ENCODE results near the gene CYP2S1.
A peak's percentile ranks its signal among the peaks of the same experiment; 100 is the strongest.

Gene CYP2S1

GRCh38 chr19:41206456-41206855 lies 13.4 kb downstream of the CYP2S1 start:
- H2BK5ac ChIP-seq (ENCODE audit: low read depth, low read length, poor library complexity): no peak overlapping the region
- H4K12ac ChIP-seq (ENCODE audit: low read depth, low read length): no peak overlapping the region
- WGBS (ENCODE audit: extremely low coverage, insufficient coverage, insufficient read length): no CpG with 5 or more reads among the region's 9 CpGs
- no peak for DNase-seq
- no peaks in the 10 kb centered on the region for H3K79me2 ChIP-seq (ENCODE audit: control insufficient read depth, insufficient read depth, low read length, poor library complexity)
- no peak overlapping the region for H3K18ac ChIP-seq (ENCODE audit: low read length)
- no peaks in the 10 kb centered on the region for H3K4me1 ChIP-seq (ENCODE audit: control insufficient read depth in 1 of 2, insufficient read depth in 2 of 2, low read length in 2 of 2)
- H3K36me3 ChIP-seq (ENCODE audit: control insufficient read depth in 1 of 2, insufficient read depth in 2 of 2, low read length in 2 of 2): peaks cover 9 to 12% of the 10 kb centered on the region in 2 experiments
- no peak overlapping the region for H4K8ac ChIP-seq (ENCODE audit: low read depth, low read length)
- no peak overlapping the region for H3K4me2 ChIP-seq (ENCODE audit: low read length)
- no peak overlapping the region for H3K14ac ChIP-seq (ENCODE audit: low read length)
- no peak overlapping the region for H3K9ac ChIP-seq (ENCODE audit: low read length)
- H3K27ac ChIP-seq (ENCODE audit: low read depth, low read length): no peak overlapping the region
- no peak overlapping the region for H3K23ac ChIP-seq (ENCODE audit: low read length)
- no peak overlapping the region for H2BK120ac ChIP-seq (ENCODE audit: insufficient read depth, low read length, poor library complexity)
- H3K4me3 ChIP-seq (ENCODE audit: low read depth, low read length): no peak overlapping the region
- no peaks in the 10 kb centered on the region for H3K9me3 ChIP-seq (ENCODE audit: insufficient read depth, low read depth, low read length)
- H3K27me3 ChIP-seq (ENCODE audit: insufficient read depth, low read length): no peaks in the 10 kb centered on the region
- no peak overlapping the region for H4K91ac ChIP-seq (ENCODE audit: low read depth, low read length)
- H3K4ac ChIP-seq (ENCODE audit: low read depth, low read length): no peak overlapping the region
- no peak overlapping the region for H2AFZ ChIP-seq (ENCODE audit: insufficient read depth, low read length, poor library complexity)
- H2BK12ac ChIP-seq (ENCODE audit: low read length): no peak overlapping the region
- H2AK5ac ChIP-seq (ENCODE audit: low read length): no peak overlapping the region
- H3K79me1 ChIP-seq (ENCODE audit: low read length): no peaks in the 10 kb centered on the region

- Histone ChIP-seq H4K12ac (ENCODE audit: low read depth, low read length) (no peak overlapping the region), H3K18ac (ENCODE audit: low read length) (no peak overlapping the region), H3K4me3 (ENCODE audit: low read depth, low read length) (no peak overlapping the region), H2AFZ (ENCODE audit: insufficient read depth, low read length, poor library complexity) (no peak overlapping the region), H3K23ac (ENCODE audit: low read length) (no peak overlapping the region), H3K9me3 (ENCODE audit: insufficient read depth, low read depth, low read length) (no peaks in the 10 kb centered on the region), H4K91ac (ENCODE audit: low read depth, low read length) (no peak overlapping the region), H3K4ac (ENCODE audit: low read depth, low read length) (no peak overlapping the region), H2BK120ac (ENCODE audit: insufficient read depth, low read length, poor library complexity) (no peak overlapping the region), H3K79me1 (ENCODE audit: low read length) (no peaks in the 10 kb centered on the region), H4K8ac (ENCODE audit: low read depth, low read length) (no peak overlapping the region), H3K36me3 (ENCODE audit: control insufficient read depth in 1 of 2, insufficient read depth in 2 of 2, low read length in 2 of 2) (peaks cover 7 to 11% of the 10 kb centered on the region in 2 experiments), H3K79me2 (ENCODE audit: control insufficient read depth, insufficient read depth, low read length, poor library complexity) (no peaks in the 10 kb centered on the region), H3K4me1 (ENCODE audit: control insufficient read depth in 1 of 2, insufficient read depth in 2 of 2, low read length in 2 of 2) (no peaks in the 10 kb centered on the region), H2BK5ac (ENCODE audit: low read depth, low read length, poor library complexity) (no peak overlapping the region), H3K27ac (ENCODE audit: low read depth, low read length) (no peak overlapping the region), H3K9ac (ENCODE audit: low read length) (no peak overlapping the region), H2AK5ac (ENCODE audit: low read length) (peak overlapping the region; percentile 40), H3K4me2 (ENCODE audit: low read length) (no peak overlapping the region), H2BK12ac (ENCODE audit: low read length) (peak overlapping the region; percentile 52), H3K14ac (ENCODE audit: low read length) (no peak overlapping the region), H3K27me3 (ENCODE audit: insufficient read depth, low read length) (no peaks in the 10 kb centered on the region)
- no CpG with 5 or more reads among the region's 26 CpGs for WGBS (ENCODE audit: extremely low coverage, insufficient coverage, insufficient read length)
- no peak for DNase-seq
Measured at GRCh38 chr19:41206926-41207750, 14.1 kb downstream of the CYP2S1 start.

GRCh38 chr19:41214161-41214560 lies 21.1 kb downstream of the CYP2S1 start:
- Histone ChIP-seq H3K18ac (ENCODE audit: low read length) (no peak overlapping the region), H3K27me3 (ENCODE audit: insufficient read depth, low read length) (no peaks in the 10 kb centered on the region)
- WGBS (ENCODE audit: extremely low coverage, insufficient coverage, insufficient read length): no CpG with 5 or more reads among the region's 1 CpG

GRCh38 chr19:41217741-41218140 lies 24.7 kb downstream of the CYP2S1 start:
- Histone ChIP-seq H3K4me2 (ENCODE audit: low read length) (no peak overlapping the region), H3K9ac (ENCODE audit: low read length) (peak overlapping the region; percentile 45), H3K4me3 (ENCODE audit: low read depth, low read length) (no peak overlapping the region), H3K14ac (ENCODE audit: low read length) (no peak overlapping the region), H2BK120ac (ENCODE audit: insufficient read depth, low read length, poor library complexity) (no peak overlapping the region), H2AK5ac (ENCODE audit: low read length) (no peak overlapping the region), H3K18ac (ENCODE audit: low read length) (peak overlapping the region; percentile 1), H4K8ac (ENCODE audit: low read depth, low read length) (no peak overlapping the region), H2AFZ (ENCODE audit: insufficient read depth, low read length, poor library complexity) (no peak overlapping the region), H3K79me1 (ENCODE audit: low read length) (peaks cover 30% of the 10 kb centered on the region), H3K4ac (ENCODE audit: low read depth, low read length) (no peak overlapping the region), H3K27me3 (ENCODE audit: insufficient read depth, low read length) (no peaks in the 10 kb centered on the region), H3K36me3 (ENCODE audit: control insufficient read depth in 1 of 2, insufficient read depth in 2 of 2, low read length in 2 of 2) (peaks cover 18% of the 10 kb centered on the region in 2 experiments), H4K12ac (ENCODE audit: low read depth, low read length) (no peak overlapping the region), H3K9me3 (ENCODE audit: insufficient read depth, low read depth, low read length) (no peaks in the 10 kb centered on the region), H2BK12ac (ENCODE audit: low read length) (peak overlapping the region; percentile 41), H3K79me2 (ENCODE audit: control insufficient read depth, insufficient read depth, low read length, poor library complexity) (peaks cover 9% of the 10 kb centered on the region), H4K91ac (ENCODE audit: low read depth, low read length) (peak overlapping the region; percentile 74), H3K23ac (ENCODE audit: low read length) (no peak overlapping the region), H2BK5ac (ENCODE audit: low read depth, low read length, poor library complexity) (no peak overlapping the region), H3K4me1 (ENCODE audit: control insufficient read depth in 1 of 2, insufficient read depth in 2 of 2, low read length in 2 of 2) (peaks cover 18 to 33% of the 10 kb centered on the region in 2 experiments), H3K27ac (ENCODE audit: low read depth, low read length) (no peak overlapping the region)
- no CpG with 5 or more reads among the region's 7 CpGs for WGBS (ENCODE audit: extremely low coverage, insufficient coverage, insufficient read length)
- DNase-seq: no peak

More at GRCh38 chr19:41214161-41214560, 21.1 kb downstream of the CYP2S1 start:
- no peak overlapping the region for H2AK5ac ChIP-seq (ENCODE audit: low read length)
- no peak overlapping the region for H3K4me2 ChIP-seq (ENCODE audit: low read length)
- no peak overlapping the region for H4K12ac ChIP-seq (ENCODE audit: low read depth, low read length)
- no peak overlapping the region for H2BK5ac ChIP-seq (ENCODE audit: low read depth, low read length, poor library complexity)
- no peak overlapping the region for H3K4ac ChIP-seq (ENCODE audit: low read depth, low read length)
- no peak for DNase-seq
- no peak overlapping the region for H3K27ac ChIP-seq (ENCODE audit: low read depth, low read length)
- H2BK120ac ChIP-seq (ENCODE audit: insufficient read depth, low read length, poor library complexity): no peak overlapping the region
- no peak overlapping the region for H3K4me3 ChIP-seq (ENCODE audit: low read depth, low read length)
- peaks cover 2% of the 10 kb centered on the region for H3K79me2 ChIP-seq (ENCODE audit: control insufficient read depth, insufficient read depth, low read length, poor library complexity)
- no peak overlapping the region for H2BK12ac ChIP-seq (ENCODE audit: low read length)
- H3K36me3 ChIP-seq (ENCODE audit: control insufficient read depth in 1 of 2, insufficient read depth in 2 of 2, low read length in 2 of 2): peaks cover 0 to 2% of the 10 kb centered on the region in 2 experiments
- H4K91ac ChIP-seq (ENCODE audit: low read depth, low read length): no peak overlapping the region
- H3K9ac ChIP-seq (ENCODE audit: low read length): no peak overlapping the region
- no peak overlapping the region for H3K23ac ChIP-seq (ENCODE audit: low read length)
- H3K79me1 ChIP-seq (ENCODE audit: low read length): peaks cover 10% of the 10 kb centered on the region
- H3K14ac ChIP-seq (ENCODE audit: low read length): no peak overlapping the region
- peaks cover 0 to 13% of the 10 kb centered on the region in 2 experiments for H3K4me1 ChIP-seq (ENCODE audit: control insufficient read depth in 1 of 2, insufficient read depth in 2 of 2, low read length in 2 of 2)
- no peaks in the 10 kb centered on the region for H3K9me3 ChIP-seq (ENCODE audit: insufficient read depth, low read depth, low read length)
- no peak overlapping the region for H2AFZ ChIP-seq (ENCODE audit: insufficient read depth, low read length, poor library complexity)
- H4K8ac ChIP-seq (ENCODE audit: low read depth, low read length): no peak overlapping the region

All from trophoblast cell (in vitro differentiated cells and primary cell).